ENCODE data around the gene INPP5J. TPM values are rescaled to one million over a fixed set of nuclear protein-coding genes. Genes with fewer than 3 reads are reported as not detected.

INPP5J gene
- total and polyA plus RNA-seq, 9 of the 15 experiments (the other 6 are each of a cell fraction or from before 2014, with no cell fraction given), result 0.10 to 6.3 (median 4.8) TPM

- ATAC-seq, result no peak
- ChIA-PET POLR2A (no interaction called here), CTCF (ENCODE audit: low intra/inter-chr PET ratio) (no interaction called here)
- no peaks in the 10 kb centered on the region for H4K20me1 ChIP-seq (replicated peaks; ENCODE audit: control insufficient read depth, insufficient read depth, low read length)
- intact Hi-C loops (cut with micrococcal nuclease) (no loop called here), in situ Hi-C loops (cut with MboI) (no loop called here)
- peaks cover 0 to 13% of the 10 kb centered on the region in 2 experiments; a peak in 3 of 5 replicates for H3K4me1 ChIP-seq (replicated peaks in 1 of 2; ENCODE audit: control insufficient read depth in 2 of 2, insufficient read depth in 2 of 2, low read length in 2 of 2)
- no peaks in the 10 kb centered on the region; a peak in 1 of 5 replicates for H3K27me3 ChIP-seq (ENCODE audit: control insufficient read depth in 2 of 2, insufficient read depth in 2 of 2, low read length in 2 of 2)
- H3K79me2 ChIP-seq (ENCODE audit: control insufficient read depth, insufficient read depth, low read length), result no peaks in the 10 kb centered on the region
- no peak overlapping the region for H3K27ac ChIP-seq (ENCODE audit: extremely low read depth, low read depth, low read length)
- DNase-seq (ENCODE audit: extremely low read depth in 1 of 4, low spot score in 3 of 4), result no peak
- no peaks in the 10 kb centered on the region for H3K9me3 ChIP-seq (replicated peaks; ENCODE audit: control insufficient read depth, insufficient read depth, low read depth, low read length)
- no peak for FAIRE-seq
- H3K9ac ChIP-seq (ENCODE audit: insufficient read depth in 1 of 2, low read depth in 2 of 2, low read length in 2 of 2), result no peak overlapping the region
- no peak overlapping the region for H3K4me3 ChIP-seq
- no peak for TF ChIP-seq SRSF1 (IDR thresholded peaks at IDR 0.05; ENCODE audit: low read depth, low read length)
- TF ChIP-seq, protein P1, sequence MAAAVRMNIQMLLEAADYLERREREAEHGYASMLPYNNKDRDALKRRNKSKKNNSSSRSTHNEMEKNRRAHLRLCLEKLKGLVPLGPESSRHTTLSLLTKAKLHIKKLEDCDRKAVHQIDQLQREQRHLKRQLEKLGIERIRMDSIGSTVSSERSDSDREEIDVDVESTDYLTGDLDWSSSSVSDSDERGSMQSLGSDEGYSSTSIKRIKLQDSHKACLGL (CRISPR knock-in tag; IDR thresholded peaks at IDR 0.05; ENCODE audit: borderline replicate concordance, poor library complexity, severe bottlenecking), result no peak
- no peak for TF ChIP-seq FOSL1 (tag; conservative IDR thresholded peaks at IDR 0.05)
- no peak for TF ChIP-seq SRSF7 (optimal IDR thresholded peaks at IDR 0.05; ENCODE audit: low read depth, low read length)
- TF ChIP-seq ASH1L (IDR thresholded peaks at IDR 0.05; ENCODE audit: borderline replicate concordance, low read depth, partially characterized antibody), result no peak
- TF ChIP-seq KDM1A (IDR thresholded peaks at IDR 0.05), result no peak
- no peak for TF ChIP-seq JUNB (CRISPR knock-in tag; conservative IDR thresholded peaks at IDR 0.05)
- no peak for TF ChIP-seq ZNF124 (CRISPR knock-in tag; IDR thresholded peaks at IDR 0.05)
- no peak for TF ChIP-seq IRF2 (CRISPR knock-in tag; IDR thresholded peaks at IDR 0.05)
- TF ChIP-seq CREBBP (IDR thresholded peaks at IDR 0.05; ENCODE audit: low read depth, low read length), result no peak
- no peak for TF ChIP-seq CTCFL (IDR thresholded peaks at IDR 0.05; ENCODE audit: borderline replicate concordance, insufficient read depth, low read depth, low read length, poor library complexity, severe bottlenecking)
- no peak for TF ChIP-seq BACH1 (tag; IDR thresholded peaks at IDR 0.05)
- no peak for TF ChIP-seq KDM2B (CRISPR knock-in tag; IDR thresholded peaks at IDR 0.05)
- no peak for TF ChIP-seq CBFA2T3 (IDR thresholded peaks at IDR 0.05)
- TF ChIP-seq HNRNPL (IDR thresholded peaks at IDR 0.05; ENCODE audit: low read depth, low read length), result no peak
- TF ChIP-seq E2F4 (CRISPR knock-in tag; IDR thresholded peaks at IDR 0.05; ENCODE audit: low read depth), result no peak
- no peak for TF ChIP-seq SAP30 (IDR thresholded peaks at IDR 0.05; ENCODE audit: borderline replicate concordance, insufficient read depth, low read depth, low read length, poor library complexity, severe bottlenecking)
- no peak for TF ChIP-seq ERF (CRISPR knock-in tag; IDR thresholded peaks at IDR 0.05)
- 26% methylated on average over 6 of the region's 10 CpGs for WGBS (ENCODE audit: insufficient coverage, low coverage, missing lambda C conversion rate)
- no peak overlapping the region for H2AFZ ChIP-seq (ENCODE audit: low read depth, low read length)
- H3K36me3 ChIP-seq (ENCODE audit: control insufficient read depth, insufficient read depth, low read length), result no peaks in the 10 kb centered on the region
- no peak overlapping the region for H3K4me2 ChIP-seq (ENCODE audit: insufficient read depth, low read length)
- H3K9me1 ChIP-seq (ENCODE audit: control insufficient read depth, insufficient read depth, low read length), result no peaks in the 10 kb centered on the region
- no TSS peak for BruUV-seq (replicated peaks)
Observed at GRCh38 chr22:31137721-31138120, 15.0 kb downstream of the INPP5J start.
